ENCODE results near the gene KASH5.

The KASH5 gene

DNA sequence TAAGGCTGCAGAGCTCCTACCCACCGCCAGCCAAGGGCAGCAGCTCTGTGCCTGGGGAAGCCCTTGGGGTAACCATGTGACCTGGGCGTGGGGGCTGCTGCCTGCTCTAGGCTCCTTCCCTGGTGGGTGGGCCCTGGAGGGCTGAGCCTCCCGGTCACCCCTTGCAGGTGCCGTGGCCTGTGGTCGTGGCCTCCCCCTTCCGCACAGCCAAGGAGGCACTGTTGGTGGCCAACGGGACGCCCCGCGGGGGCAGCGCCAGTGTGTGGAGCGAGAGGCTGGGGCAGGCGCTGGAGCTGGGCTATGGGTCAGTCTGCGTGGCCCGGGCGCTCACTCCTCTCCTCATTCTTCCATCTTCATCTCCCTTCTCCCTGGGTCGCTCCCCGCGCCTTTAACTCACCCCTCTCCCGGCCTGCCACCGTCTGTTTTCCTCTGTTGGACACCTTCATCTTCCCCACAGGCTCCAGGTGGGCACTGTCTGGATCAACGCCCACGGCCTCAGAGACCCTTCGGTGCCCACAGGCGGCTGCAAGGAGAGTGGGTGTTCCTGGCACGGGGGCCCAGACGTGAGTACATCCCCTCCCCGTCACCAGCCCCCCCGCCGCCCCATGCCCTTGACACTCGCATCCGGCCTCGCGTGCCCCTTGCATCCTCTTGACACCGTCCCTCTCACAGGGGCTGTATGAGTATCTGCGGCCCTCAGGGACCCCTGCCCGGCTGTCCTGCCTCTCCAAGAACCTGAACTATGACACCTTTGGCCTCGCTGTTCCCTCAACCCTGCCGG is 76.1 kb downstream of the KASH5 start:
- Histone ChIP-seq H4K20me1 (ENCODE audit: insufficient read depth, low read length, poor library complexity, severe bottlenecking) (no peaks in the 10 kb centered on the region), H3K9me2 (replicated peaks; ENCODE audit: low read depth, low read length) (no peaks in the 10 kb centered on the region), H3K4me1 (ENCODE audit: insufficient read depth, low read length, poor library complexity, severe bottlenecking) (peaks cover 12% of the 10 kb centered on the region), H3K4me3 (ENCODE audit: low read length, poor library complexity, severe bottlenecking) (no peak overlapping the region), H2AFZ (ENCODE audit: low read length) (no peak overlapping the region), H3K79me2 (ENCODE audit: insufficient read depth, low read length) (0 out of 2 replicates have a peak, but pooled peaks cover 2% of the 10 kb centered on the region), H3K4me2 (ENCODE audit: low read depth, low read length, poor library complexity, severe bottlenecking) (no peak overlapping the region), H3K36me3 (ENCODE audit: insufficient read depth, low read length) (no peaks in the 10 kb centered on the region; the same call in 1 of the 2 replicates), H3F3A (ENCODE audit: low read depth) (peaks cover 6% of the 10 kb centered on the region), H3K9me3 (ENCODE audit: insufficient read depth, low read depth, low read length) (no peaks in the 10 kb centered on the region), H3K27me3 (ENCODE audit: insufficient read depth, low read length, poor library complexity, severe bottlenecking) (no peaks in the 10 kb centered on the region), H3K9ac (ENCODE audit: low read depth, low read length, poor library complexity, severe bottlenecking) (no peak overlapping the region)
- TF ChIP-seq, protein P1, sequence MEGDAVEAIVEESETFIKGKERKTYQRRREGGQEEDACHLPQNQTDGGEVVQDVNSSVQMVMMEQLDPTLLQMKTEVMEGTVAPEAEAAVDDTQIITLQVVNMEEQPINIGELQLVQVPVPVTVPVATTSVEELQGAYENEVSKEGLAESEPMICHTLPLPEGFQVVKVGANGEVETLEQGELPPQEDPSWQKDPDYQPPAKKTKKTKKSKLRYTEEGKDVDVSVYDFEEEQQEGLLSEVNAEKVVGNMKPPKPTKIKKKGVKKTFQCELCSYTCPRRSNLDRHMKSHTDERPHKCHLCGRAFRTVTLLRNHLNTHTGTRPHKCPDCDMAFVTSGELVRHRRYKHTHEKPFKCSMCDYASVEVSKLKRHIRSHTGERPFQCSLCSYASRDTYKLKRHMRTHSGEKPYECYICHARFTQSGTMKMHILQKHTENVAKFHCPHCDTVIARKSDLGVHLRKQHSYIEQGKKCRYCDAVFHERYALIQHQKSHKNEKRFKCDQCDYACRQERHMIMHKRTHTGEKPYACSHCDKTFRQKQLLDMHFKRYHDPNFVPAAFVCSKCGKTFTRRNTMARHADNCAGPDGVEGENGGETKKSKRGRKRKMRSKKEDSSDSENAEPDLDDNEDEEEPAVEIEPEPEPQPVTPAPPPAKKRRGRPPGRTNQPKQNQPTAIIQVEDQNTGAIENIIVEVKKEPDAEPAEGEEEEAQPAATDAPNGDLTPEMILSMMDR (conservative IDR thresholded peaks at IDR 0.05; ENCODE audit: low read length): no peak
- no peak for TF ChIP-seq EZH2phosphoT487 (IDR thresholded peaks at IDR 0.05; ENCODE audit: borderline replicate concordance)

DNA sequence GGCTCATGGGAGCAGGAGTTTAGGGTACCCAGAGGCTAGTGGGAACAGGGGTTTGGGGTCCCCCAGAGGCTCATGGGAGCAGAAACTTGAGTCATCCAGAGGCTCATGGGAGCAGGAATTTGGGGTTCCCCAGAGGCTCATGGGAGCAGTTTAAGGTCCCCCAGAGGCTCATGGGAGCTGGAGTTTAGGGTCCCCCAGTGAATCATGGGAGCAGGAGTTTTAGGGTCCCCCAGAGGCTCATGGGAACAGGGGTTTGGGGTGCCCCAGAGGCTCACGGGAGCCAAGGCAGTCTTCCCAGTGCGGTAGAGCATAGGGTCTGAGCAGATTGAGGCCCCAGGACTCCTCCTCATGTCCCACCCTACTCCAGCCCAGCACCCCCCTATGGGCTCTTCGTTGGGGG is 77.3 kb downstream of the KASH5 start:
- Histone ChIP-seq H4K20me1 (ENCODE audit: insufficient read depth, low read length, poor library complexity, severe bottlenecking) (no peaks in the 10 kb centered on the region), H3K4me1 (ENCODE audit: insufficient read depth, low read length, poor library complexity, severe bottlenecking) (peaks cover 17% of the 10 kb centered on the region), H3K79me2 (ENCODE audit: insufficient read depth, low read length) (no peaks in the 10 kb centered on the region), H2AFZ (ENCODE audit: low read length) (no peak overlapping the region), H3K4me3 (ENCODE audit: low read length, poor library complexity, severe bottlenecking) (no peak overlapping the region), H3K36me3 (ENCODE audit: insufficient read depth, low read length) (no peaks in the 10 kb centered on the region; the same call in 1 of the 2 replicates), H3K9me2 (replicated peaks; ENCODE audit: low read depth, low read length) (no peaks in the 10 kb centered on the region), H3F3A (ENCODE audit: low read depth) (peaks cover 11% of the 10 kb centered on the region), H3K9ac (ENCODE audit: low read depth, low read length, poor library complexity, severe bottlenecking) (no peak overlapping the region), H3K9me3 (ENCODE audit: insufficient read depth, low read depth, low read length) (no peaks in the 10 kb centered on the region), H3K27me3 (ENCODE audit: insufficient read depth, low read length, poor library complexity, severe bottlenecking) (no peaks in the 10 kb centered on the region), H3K4me2 (ENCODE audit: low read depth, low read length, poor library complexity, severe bottlenecking) (no peak overlapping the region)
- TF ChIP-seq, protein P1 (conservative IDR thresholded peaks at IDR 0.05; ENCODE audit: low read length): no peak
- TF ChIP-seq EZH2phosphoT487 (IDR thresholded peaks at IDR 0.05; ENCODE audit: borderline replicate concordance): no peak

Data from Loucy (cell line).